Activated CD8-positive, alpha-beta T cell treated with anti-CD3 and anti-CD28 coated beads for 36 hours (primary cell): ENCODE data around the gene SPATS2L. TPM values are rescaled to one million over a fixed set of nuclear protein-coding genes. Genes with fewer than 3 reads are reported as not detected.

Source experiments
- ATAC-seq: fragments of 200-7000 bp; cut with Tn5 transposase; one replicate; pipeline ENCODE4 v1.10.0; 2021; ENCODE audit warnings: mild to moderate bottlenecking, moderate library complexity
- CTCF ChIA-PET: fragments of 350-600 bp; sonication (Branson Sonifier 250); formaldehyde crosslinking; loops from one replicate; lab custom pipeline; 2021; ENCODE audit warnings: antibody characterized with exemption; lab: Charles Lee
- POLR2A ChIA-PET: fragments of 350-600 bp; sonication (Branson Sonifier 250); formaldehyde crosslinking; loops from one replicate; lab custom pipeline; 2021; ENCODE audit warnings: antibody characterized with exemption; lab: Charles Lee
- DNase-seq: peaks from one replicate; pipeline ENCODE4 v3.0.0-alpha.2; 2020
- H3K27ac Mint-ChIP-seq: one replicate; pipeline ENCODE4 v1.8.0; 2021; ENCODE audit warnings: mild to moderate bottlenecking, mixed read lengths
- H3K27me3 Mint-ChIP-seq: one replicate; pipeline ENCODE4 v1.8.0; 2021; ENCODE audit warnings: mixed read lengths
- H3K36me3 Mint-ChIP-seq: one replicate; pipeline ENCODE4 v1.8.0; 2021; ENCODE audit warnings: low read depth, mixed read lengths
- H3K4me1 Mint-ChIP-seq: one replicate; pipeline ENCODE4 v1.8.0; 2021; ENCODE audit warnings: low read depth, mixed read lengths
- H3K4me3 Mint-ChIP-seq: one replicate; pipeline ENCODE4 v1.8.0; 2021; ENCODE audit warnings: mild to moderate bottlenecking, moderate library complexity, mixed read lengths
- H3K9me3 Mint-ChIP-seq: one replicate; pipeline ENCODE4 v1.8.0; 2021; ENCODE audit warnings: mixed read lengths
- CTCF ChIP-seq: fragments of 200-600 bp; IDR thresholded peaks from one replicate; pipeline ENCODE4 v1.8.0; 2022; ENCODE audit warnings: antibody characterized with exemption, mild to moderate bottlenecking
- intact Hi-C: fragments of 100-400 bp; cut with micrococcal nuclease; formaldehyde crosslinking; loops from one replicate; pipeline ENCODE4 v1.10.0; 2022
- total RNA-seq, 2 experiments: library from RNA; stranded (reverse); gene quantifications; one replicate each; pipeline ENCODE4 v1.2.3, GENCODE V29; 2021

SPATS2L gene
- total RNA-seq, 2 experiments from 2014 or later, result 5.7 to 9.0 TPM

GRCh38 chr2:200397785-200398184 lies 91.3 kb downstream of the SPATS2L start:
- ChIA-PET POLR2A (no interaction called here), CTCF (no interaction called here)
- no peak for TF ChIP-seq CTCF
- DNase-seq, result no peak
- Mint-ChIP-seq H3K27ac (no peak overlapping the region), H3K4me1 (peaks cover 2% of the 10 kb centered on the region), H3K4me3 (no peak overlapping the region), H3K9me3 (no peaks in the 10 kb centered on the region), H3K36me3 (no peaks in the 10 kb centered on the region), H3K27me3 (no peaks in the 10 kb centered on the region)
- intact Hi-C loops, result no loop called here
- no peak for ATAC-seq

- no peaks in the 10 kb centered on the region for H3K27me3 Mint-ChIP-seq
- ATAC-seq, result no peak
- intact Hi-C loops, result no loop called here
- DNase-seq, result no peak
- no peak overlapping the region for H3K4me3 Mint-ChIP-seq
- no peak overlapping the region for H3K27ac Mint-ChIP-seq
- no peaks in the 10 kb centered on the region for H3K9me3 Mint-ChIP-seq
- ChIA-PET CTCF (interaction anchor here (1.0 kb wide), 1 partner anchor 10 kb away, joined by 3 read pairs; no protein-coding TSS in a partner anchor), POLR2A (no interaction called here)
- H3K4me1 Mint-ChIP-seq, result peaks cover 2% of the 10 kb centered on the region
- no peaks in the 10 kb centered on the region for H3K36me3 Mint-ChIP-seq
- no peak for TF ChIP-seq CTCF
Observed at GRCh38 chr2:200399046-200399445, 92.6 kb downstream of the SPATS2L start.

- ATAC-seq, result no peak
- Mint-ChIP-seq H3K27me3 (no peaks in the 10 kb centered on the region), H3K4me3 (no peak overlapping the region), H3K36me3 (no peaks in the 10 kb centered on the region), H3K4me1 (peaks cover 2% of the 10 kb centered on the region), H3K9me3 (no peaks in the 10 kb centered on the region), H3K27ac (no peak overlapping the region)
- DNase-seq, result no peak
- POLR2A ChIA-PET, result no interaction called here
- intact Hi-C loops, result no loop called here
- TF ChIP-seq CTCF, result no peak
- CTCF ChIA-PET, result no interaction called here
Observed at GRCh38 chr2:200399636-200400035, 93.1 kb downstream of the SPATS2L start.

- H3K36me3 Mint-ChIP-seq, result no peaks in the 10 kb centered on the region
- H3K4me3 Mint-ChIP-seq, result no peak overlapping the region
- intact Hi-C loops, result no loop called here
- H3K4me1 Mint-ChIP-seq, result peaks cover 25% of the 10 kb centered on the region
- no peaks in the 10 kb centered on the region for H3K27me3 Mint-ChIP-seq
- DNase-seq (no peak), ATAC-seq (no peak)
- ChIA-PET POLR2A (no interaction called here), CTCF (no interaction called here)
- H3K27ac Mint-ChIP-seq, result no peak overlapping the region
- no peaks in the 10 kb centered on the region for H3K9me3 Mint-ChIP-seq
- no peak for TF ChIP-seq CTCF
Observed at GRCh38 chr2:200403814-200404213, 97.3 kb downstream of the SPATS2L start.

GRCh38 chr2:200404615-200405014 lies 98.1 kb downstream of the SPATS2L start:
- intact Hi-C loops, result no loop called here
- Mint-ChIP-seq H3K27ac (no peak overlapping the region), H3K36me3 (no peaks in the 10 kb centered on the region), H3K27me3 (no peaks in the 10 kb centered on the region), H3K4me1 (peaks cover 25% of the 10 kb centered on the region), H3K4me3 (no peak overlapping the region), H3K9me3 (no peaks in the 10 kb centered on the region)
- POLR2A ChIA-PET, result no interaction called here
- CTCF ChIA-PET, result no interaction called here
- DNase-seq (no peak), ATAC-seq (no peak)
- TF ChIP-seq CTCF, result no peak
